ENCODE results near the gene FOXL1. TPM values are rescaled to one million over a fixed set of nuclear protein-coding genes. Genes with fewer than 3 reads are reported as not detected.

Gene FOXL1
- total RNA-seq, 3 donors from 2014 or later (not counting 1 experiment from before 2014, with no cell fraction given) = 0.10 TPM; not detected in 2

DNA sequence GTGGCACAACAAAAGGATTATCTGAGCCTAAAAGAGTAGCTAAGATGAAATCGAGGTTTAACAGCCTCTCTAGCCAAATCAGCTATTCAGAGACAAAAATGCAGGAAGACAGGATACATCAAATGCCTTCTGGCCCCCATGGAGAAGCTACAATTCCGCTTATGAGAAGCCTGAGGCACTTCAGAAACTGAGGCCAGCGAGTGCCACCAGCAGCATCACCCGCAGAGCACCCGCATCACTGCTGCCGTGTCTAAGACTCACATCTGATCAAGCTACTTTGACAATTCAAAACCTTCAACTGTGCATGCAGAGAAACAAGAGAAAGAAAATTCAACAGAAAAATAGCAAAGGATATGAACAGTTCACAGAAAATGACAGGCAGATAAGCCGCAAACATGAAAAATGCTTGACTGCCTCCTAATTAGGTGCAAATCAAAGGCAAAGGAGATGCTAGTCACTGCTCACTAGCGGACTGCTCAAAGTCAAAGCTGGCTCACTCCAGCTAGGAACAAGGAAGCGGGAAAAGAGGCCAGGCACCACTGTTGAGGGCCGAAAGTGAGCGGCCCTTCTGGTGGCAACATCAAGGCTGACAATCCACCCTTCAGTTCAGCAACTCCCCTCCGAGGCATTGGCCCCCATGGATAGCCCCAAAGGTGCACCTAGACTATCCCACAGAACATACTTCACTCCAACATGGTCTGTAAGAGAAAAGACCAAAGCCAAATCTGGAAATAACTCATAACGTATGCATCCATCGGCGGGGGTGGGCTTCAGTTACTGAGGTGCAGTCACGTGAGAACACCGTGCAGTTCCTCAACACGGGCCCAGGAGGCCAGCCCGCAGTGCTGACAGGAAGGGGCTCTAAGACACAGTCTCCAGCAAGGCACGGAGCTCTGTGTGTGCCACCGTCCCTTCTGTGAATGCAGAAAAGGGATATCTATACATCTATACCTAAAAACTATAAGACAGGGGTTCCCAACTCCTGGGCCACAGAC lies 35.3 kb upstream of the FOXL1 start:
- Histone ChIP-seq H3K4me3 (ENCODE audit: low read length) (no peak overlapping the region), H3K9me3 (ENCODE audit: control insufficient read depth, insufficient read depth, low read length) (no peaks in the 10 kb centered on the region), H3K27me3 (ENCODE audit: control insufficient read depth, insufficient read depth, low read length) (no peaks in the 10 kb centered on the region), H3K4me1 (ENCODE audit: control insufficient read depth, insufficient read depth, low read length) (no peaks in the 10 kb centered on the region), H3K36me3 (ENCODE audit: control insufficient read depth, insufficient read depth, low read length) (peaks cover 61% of the 10 kb centered on the region), H3K27ac (ENCODE audit: low read length) (no peak overlapping the region)
- Mint-ChIP-seq H3K4me3 (no peak overlapping the region), H3K4me1 (peaks cover 0 to 4% of the 10 kb centered on the region in 2 donors), H3K27ac (no peak overlapping the region), H3K27me3 (ENCODE audit: low read depth in 2 of 2) (no peaks in the 10 kb centered on the region), H3K9me3 (no peaks in the 10 kb centered on the region), H3K36me3 (peaks cover 10% of the 10 kb centered on the region)
- WGBS (ENCODE audit: insufficient coverage) = 92% methylated on average over 21 of the region's 21 CpGs
- no peak for DNase-seq
- intact Hi-C loops (cut with micrococcal nuclease) = no loop called here
- TF ChIP-seq, protein P1, sequence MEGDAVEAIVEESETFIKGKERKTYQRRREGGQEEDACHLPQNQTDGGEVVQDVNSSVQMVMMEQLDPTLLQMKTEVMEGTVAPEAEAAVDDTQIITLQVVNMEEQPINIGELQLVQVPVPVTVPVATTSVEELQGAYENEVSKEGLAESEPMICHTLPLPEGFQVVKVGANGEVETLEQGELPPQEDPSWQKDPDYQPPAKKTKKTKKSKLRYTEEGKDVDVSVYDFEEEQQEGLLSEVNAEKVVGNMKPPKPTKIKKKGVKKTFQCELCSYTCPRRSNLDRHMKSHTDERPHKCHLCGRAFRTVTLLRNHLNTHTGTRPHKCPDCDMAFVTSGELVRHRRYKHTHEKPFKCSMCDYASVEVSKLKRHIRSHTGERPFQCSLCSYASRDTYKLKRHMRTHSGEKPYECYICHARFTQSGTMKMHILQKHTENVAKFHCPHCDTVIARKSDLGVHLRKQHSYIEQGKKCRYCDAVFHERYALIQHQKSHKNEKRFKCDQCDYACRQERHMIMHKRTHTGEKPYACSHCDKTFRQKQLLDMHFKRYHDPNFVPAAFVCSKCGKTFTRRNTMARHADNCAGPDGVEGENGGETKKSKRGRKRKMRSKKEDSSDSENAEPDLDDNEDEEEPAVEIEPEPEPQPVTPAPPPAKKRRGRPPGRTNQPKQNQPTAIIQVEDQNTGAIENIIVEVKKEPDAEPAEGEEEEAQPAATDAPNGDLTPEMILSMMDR (IDR thresholded peaks at IDR 0.05) = no peak
- no peak for ATAC-seq

- Mint-ChIP-seq H3K27ac (no peak overlapping the region), H3K36me3 (peaks cover 10% of the 10 kb centered on the region), H3K4me3 (no peak overlapping the region), H3K27me3 (ENCODE audit: low read depth in 2 of 2) (no peaks in the 10 kb centered on the region), H3K4me1 (peaks cover 0 to 4% of the 10 kb centered on the region in 2 donors), H3K9me3 (no peaks in the 10 kb centered on the region)
- Histone ChIP-seq H3K36me3 (ENCODE audit: control insufficient read depth, insufficient read depth, low read length) (peaks cover 50% of the 10 kb centered on the region), H3K27ac (ENCODE audit: low read length) (no peak overlapping the region), H3K9me3 (ENCODE audit: control insufficient read depth, insufficient read depth, low read length) (no peaks in the 10 kb centered on the region), H3K4me3 (ENCODE audit: low read length) (no peak overlapping the region), H3K27me3 (ENCODE audit: control insufficient read depth, insufficient read depth, low read length) (no peaks in the 10 kb centered on the region), H3K4me1 (ENCODE audit: control insufficient read depth, insufficient read depth, low read length) (no peaks in the 10 kb centered on the region)
- intact Hi-C loops (cut with micrococcal nuclease) = no loop called here
- DNase-seq = no peak
- TF ChIP-seq, protein P1 (IDR thresholded peaks at IDR 0.05) = no peak
- peak in 1 of 3 donors; percentile 49 for ATAC-seq
- 82% methylated on average over 12 of the region's 12 CpGs for WGBS (ENCODE audit: insufficient coverage)
These were observed 32.9 kb upstream of the FOXL1 start for GRCh38 chr16:86545481-86545880.

DNA sequence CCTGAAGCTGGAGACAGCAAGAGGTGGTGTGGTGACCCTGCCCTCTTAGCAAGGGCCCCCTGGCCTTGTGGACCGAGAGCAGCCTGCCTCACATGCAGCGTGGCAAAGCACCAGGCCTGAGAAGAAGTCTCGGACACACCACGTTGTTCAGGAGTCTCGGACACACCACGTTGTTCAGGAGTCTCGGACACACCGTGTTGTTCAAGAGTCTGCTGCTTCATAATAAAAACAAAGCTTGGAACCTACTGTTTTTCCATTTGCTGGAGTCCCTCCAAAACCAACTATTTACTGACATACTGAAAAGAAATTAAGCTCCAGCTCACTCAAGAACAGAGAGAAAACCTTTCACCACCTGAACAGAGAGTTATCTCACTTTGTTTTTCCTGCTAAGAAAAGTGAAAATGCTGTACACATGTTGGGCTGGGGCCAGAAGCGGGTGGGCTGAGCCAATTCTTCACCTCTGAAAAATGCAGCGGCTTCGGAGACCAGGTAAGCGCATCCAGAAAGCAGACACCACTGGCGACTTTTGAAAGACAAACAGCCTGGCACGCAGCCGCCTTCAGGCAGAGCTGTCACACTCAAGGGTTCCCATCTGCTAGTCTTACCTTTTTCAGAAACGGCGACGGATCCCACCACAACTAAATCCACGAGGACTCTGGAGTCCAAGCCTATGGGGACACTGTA lies 32.3 kb upstream of the FOXL1 start:
- no peak overlapping the region for H3K27ac ChIP-seq (ENCODE audit: low read length)
- H3K4me3 ChIP-seq (ENCODE audit: low read length) = no peak overlapping the region
- WGBS (ENCODE audit: insufficient coverage) = 95% methylated on average over 19 of the region's 19 CpGs
- no peaks in the 10 kb centered on the region for H3K9me3 ChIP-seq (ENCODE audit: control insufficient read depth, insufficient read depth, low read length)
- ATAC-seq (no peak), DNase-seq (no peak)
- Mint-ChIP-seq H3K9me3 (no peaks in the 10 kb centered on the region), H3K36me3 (peaks cover 10% of the 10 kb centered on the region), H3K27me3 (ENCODE audit: low read depth in 2 of 2) (no peaks in the 10 kb centered on the region), H3K4me3 (no peak overlapping the region), H3K4me1 (peaks cover 0 to 4% of the 10 kb centered on the region in 2 donors), H3K27ac (no peak overlapping the region)
- TF ChIP-seq, protein P1 (IDR thresholded peaks at IDR 0.05) = no peak
- intact Hi-C loops (cut with micrococcal nuclease) = no loop called here
- peaks cover 44% of the 10 kb centered on the region for H3K36me3 ChIP-seq (ENCODE audit: control insufficient read depth, insufficient read depth, low read length)
- H3K4me1 ChIP-seq (ENCODE audit: control insufficient read depth, insufficient read depth, low read length) = no peaks in the 10 kb centered on the region
- no peaks in the 10 kb centered on the region for H3K27me3 ChIP-seq (ENCODE audit: control insufficient read depth, insufficient read depth, low read length)
